ENCODE measurements around the gene INAFM2. TPM values are rescaled to one million over a fixed set of nuclear protein-coding genes. Genes with fewer than 3 reads are reported as not detected.
A peak's percentile ranks its signal among the peaks of the same experiment; 100 is the strongest.

INAFM2 gene
- total RNA-seq, 6 donors from 2014 or later = 15.7 to 36.2 (median 25.6) TPM

DNA sequence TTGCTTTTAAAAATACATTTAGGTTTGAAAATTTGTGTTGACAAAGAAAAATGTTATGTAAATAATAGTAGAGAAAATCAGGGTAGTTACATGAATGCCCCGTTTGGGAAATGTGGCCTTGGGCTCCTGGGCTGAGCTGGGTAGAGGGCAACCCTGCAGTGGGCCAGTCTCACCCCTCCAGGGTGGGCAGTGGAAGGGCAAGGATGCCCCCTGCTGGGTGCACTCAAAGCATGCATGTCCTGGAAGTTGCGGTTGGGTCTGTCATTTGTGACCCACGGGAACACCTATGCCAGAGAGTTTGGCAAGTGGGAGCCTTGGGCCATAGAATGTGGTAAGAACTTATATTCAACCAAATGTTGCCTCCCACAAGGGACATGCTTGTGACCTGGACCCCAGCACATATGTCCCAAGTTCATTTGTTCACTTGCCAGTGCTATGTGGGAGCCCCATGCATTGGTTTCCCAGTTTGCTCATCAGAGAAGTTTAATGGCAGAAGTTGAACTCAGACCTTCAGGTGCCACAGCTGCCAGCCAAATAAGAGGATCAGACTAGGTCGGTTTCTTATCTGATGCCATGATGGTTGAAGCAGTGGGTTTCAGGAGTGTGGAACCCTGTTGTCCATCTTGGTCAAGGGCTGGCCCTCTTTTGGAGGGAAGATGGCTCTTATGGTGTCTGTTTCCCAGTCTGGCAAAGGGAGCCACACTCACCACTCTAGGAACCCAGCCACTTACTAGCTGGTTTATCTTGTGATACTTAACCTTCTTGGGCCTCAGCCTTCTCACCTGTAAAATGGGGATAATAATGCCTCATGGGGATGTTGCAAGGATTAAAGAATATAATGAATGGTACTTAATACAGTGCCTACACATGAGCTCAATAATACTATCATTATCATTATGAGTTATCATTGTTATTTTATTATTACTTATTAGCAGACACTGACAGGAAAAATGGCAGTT lies 13.2 kb upstream of the INAFM2 start:
- Histone ChIP-seq H3K4me3 (no peak overlapping the region), H3K27me3 (no peaks in the 10 kb centered on the region), H3K4me1 (peaks cover 20 to 38% (median 28%) of the 10 kb centered on the region in 4 donors), H3K36me3 (no peaks in the 10 kb centered on the region), H3K9me3 (no peaks in the 10 kb centered on the region), H3K27ac (no peak overlapping the region)
- TF ChIP-seq, protein P1, sequence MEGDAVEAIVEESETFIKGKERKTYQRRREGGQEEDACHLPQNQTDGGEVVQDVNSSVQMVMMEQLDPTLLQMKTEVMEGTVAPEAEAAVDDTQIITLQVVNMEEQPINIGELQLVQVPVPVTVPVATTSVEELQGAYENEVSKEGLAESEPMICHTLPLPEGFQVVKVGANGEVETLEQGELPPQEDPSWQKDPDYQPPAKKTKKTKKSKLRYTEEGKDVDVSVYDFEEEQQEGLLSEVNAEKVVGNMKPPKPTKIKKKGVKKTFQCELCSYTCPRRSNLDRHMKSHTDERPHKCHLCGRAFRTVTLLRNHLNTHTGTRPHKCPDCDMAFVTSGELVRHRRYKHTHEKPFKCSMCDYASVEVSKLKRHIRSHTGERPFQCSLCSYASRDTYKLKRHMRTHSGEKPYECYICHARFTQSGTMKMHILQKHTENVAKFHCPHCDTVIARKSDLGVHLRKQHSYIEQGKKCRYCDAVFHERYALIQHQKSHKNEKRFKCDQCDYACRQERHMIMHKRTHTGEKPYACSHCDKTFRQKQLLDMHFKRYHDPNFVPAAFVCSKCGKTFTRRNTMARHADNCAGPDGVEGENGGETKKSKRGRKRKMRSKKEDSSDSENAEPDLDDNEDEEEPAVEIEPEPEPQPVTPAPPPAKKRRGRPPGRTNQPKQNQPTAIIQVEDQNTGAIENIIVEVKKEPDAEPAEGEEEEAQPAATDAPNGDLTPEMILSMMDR (IDR thresholded peaks at IDR 0.05) = peak; percentile 47 to 80 (median 64)
- TF ChIP-seq EP300 (IDR thresholded peaks at IDR 0.05) (no peak), POLR2A (IDR thresholded peaks at IDR 0.05) (no peak), POLR2AphosphoS5 (IDR thresholded peaks at IDR 0.05) (no peak)
- DNase-seq = peak in 1 of 2 donors; percentile 74
- 29 to 35% methylated on average over 4 of the region's 4 CpGs for WGBS, 2 donors
- ATAC-seq (ENCODE audit: low FRiP score in 2 of 2) = peak in 1 of 2 donors; percentile 65

DNA sequence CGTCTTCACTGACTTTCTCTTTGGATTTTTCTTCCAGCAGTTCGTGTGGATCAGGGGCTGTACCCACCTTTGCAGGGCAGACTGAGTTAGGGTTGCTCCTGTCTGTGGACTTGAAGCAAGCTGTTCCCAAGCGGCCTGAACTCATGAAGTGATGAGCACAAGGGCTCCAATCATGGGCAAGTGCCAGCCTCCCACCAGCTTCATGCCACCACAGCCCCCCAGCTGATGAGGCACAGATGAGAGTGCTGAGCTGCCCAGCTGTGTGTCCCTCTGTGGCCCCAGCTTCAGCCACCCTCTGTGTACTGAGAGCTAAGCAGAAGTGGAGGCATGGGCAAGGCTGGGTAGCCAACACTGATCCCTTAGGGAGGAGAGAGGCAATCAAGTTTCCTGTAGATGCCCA lies 12.5 kb upstream of the INAFM2 start:
- ATAC-seq (ENCODE audit: low FRiP score in 2 of 2) = no peak
- TF ChIP-seq EP300 (IDR thresholded peaks at IDR 0.05) (no peak), POLR2AphosphoS5 (IDR thresholded peaks at IDR 0.05) (no peak), POLR2A (IDR thresholded peaks at IDR 0.05) (no peak)
- TF ChIP-seq, protein P1 (IDR thresholded peaks at IDR 0.05) = no peak

DNA sequence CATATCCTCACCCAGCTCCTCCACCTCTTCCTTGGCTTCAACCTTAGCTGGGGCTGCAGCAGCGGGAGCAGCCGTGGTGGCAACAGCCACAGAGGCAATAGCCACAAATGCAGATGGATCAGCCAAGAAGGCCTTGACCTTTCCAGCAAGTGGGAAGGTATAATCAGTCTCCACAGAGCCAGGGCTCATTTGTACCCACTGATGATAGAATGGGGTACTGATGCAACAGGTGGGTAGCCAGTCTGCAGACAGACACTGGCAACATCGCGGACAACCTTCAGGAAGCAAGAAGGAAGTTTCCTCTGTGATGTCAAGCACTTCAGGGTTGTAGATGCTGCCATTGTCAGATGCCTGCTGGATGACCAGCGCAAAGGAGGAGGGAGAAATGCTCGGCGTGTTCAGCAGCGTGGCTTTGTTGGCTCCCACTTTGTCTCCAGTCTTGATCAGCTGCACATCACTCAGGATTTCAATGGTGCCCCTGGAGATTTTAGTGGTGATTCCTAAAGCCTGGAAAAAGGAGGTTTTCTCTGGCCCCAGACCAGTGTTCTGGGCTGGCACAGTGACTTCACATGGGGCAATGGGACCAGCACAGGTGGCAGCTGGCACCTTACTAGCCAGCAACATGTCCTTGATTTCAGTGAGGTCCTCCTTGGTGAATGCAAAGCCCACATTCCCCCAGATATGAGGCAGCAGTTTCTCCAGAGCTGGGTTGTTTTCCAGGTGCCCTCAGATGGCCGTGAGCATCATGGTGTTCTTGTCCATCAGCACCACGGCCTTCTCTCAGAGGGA lies 10.9 kb upstream of the INAFM2 start:
- Histone ChIP-seq H3K4me1 (peaks cover 20 to 36% (median 26%) of the 10 kb centered on the region in 4 donors), H3K27ac (no peak overlapping the region)

More for the DNA sequence above, 12.5 kb upstream of the INAFM2 start:
- no peak for DNase-seq
- H3K27ac ChIP-seq = no peak overlapping the region
- no peak overlapping the region for H3K4me3 ChIP-seq
- H3K9me3 ChIP-seq = no peaks in the 10 kb centered on the region
- WGBS, 2 donors = 71 to 76% methylated on average over 3 of the region's 3 CpGs
- no peaks in the 10 kb centered on the region for H3K36me3 ChIP-seq
- H3K4me1 ChIP-seq = peaks cover 20 to 38% (median 28%) of the 10 kb centered on the region in 4 donors
- H3K27me3 ChIP-seq = no peaks in the 10 kb centered on the region

DNA sequence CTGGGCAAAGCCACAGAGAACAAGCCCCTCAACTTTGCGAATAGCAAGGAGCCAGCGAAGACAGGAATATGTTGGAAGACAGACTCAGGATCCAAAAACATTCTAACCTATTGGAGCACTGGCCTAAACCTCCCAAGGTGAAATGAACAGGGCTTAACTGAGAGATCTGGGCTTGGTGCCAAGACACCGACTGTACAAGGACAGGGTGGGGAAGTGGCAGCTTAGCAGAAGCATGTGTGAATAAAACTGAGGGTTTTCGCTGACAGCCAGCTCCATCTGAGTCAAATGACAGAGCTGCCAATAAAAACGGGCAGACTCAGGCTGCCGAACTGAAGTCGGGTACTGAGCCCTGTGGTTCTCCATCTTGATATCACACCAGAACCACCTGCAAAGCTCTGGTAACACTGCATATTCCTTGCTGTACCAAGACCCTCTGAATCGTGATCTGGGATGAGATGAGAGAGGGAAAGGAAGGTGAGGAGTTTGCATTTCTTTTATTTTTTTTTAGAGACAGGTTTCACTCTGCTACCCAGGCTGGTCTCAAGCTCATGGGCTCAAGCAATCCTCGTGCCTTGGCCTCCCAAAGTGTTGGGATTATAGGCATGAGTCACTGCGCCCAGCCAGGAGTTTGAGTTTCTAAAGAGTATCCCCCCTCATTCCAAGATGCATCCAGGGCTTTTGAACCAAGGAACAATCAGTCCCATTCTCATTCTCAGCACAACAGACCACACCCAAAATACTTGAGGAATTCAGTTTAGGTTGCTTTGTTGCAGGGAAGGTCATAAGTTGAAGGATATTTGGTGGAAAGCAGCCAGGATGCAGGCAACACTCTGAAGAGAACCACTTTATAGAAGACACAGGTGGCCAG lies 9.7 kb upstream of the INAFM2 start:
- DNase-seq = peak in 1 of 2 donors; percentile 88
- Histone ChIP-seq H3K4me1 (peaks cover 15 to 25% (median 19%) of the 10 kb centered on the region in 4 donors), H3K36me3 (no peaks in the 10 kb centered on the region), H3K27me3 (no peaks in the 10 kb centered on the region), H3K9me3 (no peaks in the 10 kb centered on the region), H3K4me3 (no peak overlapping the region), H3K27ac (no peak overlapping the region)
- no peak for TF ChIP-seq POLR2A (IDR thresholded peaks at IDR 0.05)
- TF ChIP-seq POLR2AphosphoS5 (IDR thresholded peaks at IDR 0.05) = no peak
- TF ChIP-seq, protein P1 (IDR thresholded peaks at IDR 0.05) = no peak
- no peak for TF ChIP-seq EP300 (IDR thresholded peaks at IDR 0.05)
- WGBS, 2 donors = 32 to 35% methylated on average over 10 of the region's 10 CpGs
- ATAC-seq (ENCODE audit: low FRiP score in 2 of 2) = peak; percentile 53 to 68

More for the DNA sequence above, 10.9 kb upstream of the INAFM2 start:
- no peak for DNase-seq
- ATAC-seq (ENCODE audit: low FRiP score in 2 of 2) = no peak
- H3K4me3 ChIP-seq = no peak overlapping the region
- H3K9me3 ChIP-seq = no peaks in the 10 kb centered on the region
- H3K36me3 ChIP-seq = no peaks in the 10 kb centered on the region
- WGBS, 2 donors = 91 to 94% methylated on average over 9 to 10 of the region's 10 CpGs
- TF ChIP-seq EP300 (IDR thresholded peaks at IDR 0.05) = no peak
- TF ChIP-seq, protein P1 (IDR thresholded peaks at IDR 0.05) = no peak
- TF ChIP-seq POLR2AphosphoS5 (IDR thresholded peaks at IDR 0.05) = no peak
- no peak for TF ChIP-seq POLR2A (IDR thresholded peaks at IDR 0.05)
- no peaks in the 10 kb centered on the region for H3K27me3 ChIP-seq
